SU-DHL-6 (cell line): ENCODE measurements around the gene UNC119.

Experiments
- CTCF ChIP-seq: fragments of 200-600 bp; sonication (generic); IDR thresholded peaks from one replicate; pipeline ENCODE4 v1.5.1; 2017; ENCODE audit warnings: antibody characterized with exemption, mild to moderate bottlenecking, low read length, moderate library complexity; ENCODE audit not compliant: insufficient read depth, poor library complexity, severe bottlenecking
- EZH2phosphoT487 ChIP-seq: fragments of 200-600 bp; sonication (generic), shearing (Covaris generic); conservative IDR thresholded peaks from 2 replicates; pipeline ENCODE4 v1.6.1; 2018; ENCODE audit warnings: mild to moderate bottlenecking, antibody characterized with exemption, low read length, moderate library complexity, mixed read lengths

- TF ChIP-seq CTCF (no peak), EZH2phosphoT487 (no peak)
Measured at GRCh38 chr17:28506763-28507487, 45.5 kb downstream of the UNC119 start.
